GM18505 (cell line): ENCODE measurements around the gene SLC28A2.

Experiments used
- ATAC-seq: cut with Tn5 transposase; IDR thresholded peaks from one replicate; pipeline ENCODE4 v1.9.1; 2021; ENCODE audit not compliant: unreplicated experiment
- POLR2A ChIP-seq: IDR thresholded peaks from 4 replicates; pipeline ENCODE4 v1.6.1; 2011; ENCODE audit warnings: borderline replicate concordance; ENCODE audit not compliant: insufficient read depth, insufficient read length; ENCODE audit errors: extremely low read depth

SLC28A2 gene

GRCh38 chr15:45251888-45252287 lies at the start of gene SLC28A2:
SLC28A2 (plus strand) TSS chr15:45252234; CDS start chr15:45253216, 982 bp downstream.
- TF ChIP-seq POLR2A = no peak
- ATAC-seq = no peak

GRCh38 chr15:45203182-45203581 lies 48.9 kb upstream of the SLC28A2 start:
- no peak for TF ChIP-seq POLR2A
- no peak for ATAC-seq

DNA sequence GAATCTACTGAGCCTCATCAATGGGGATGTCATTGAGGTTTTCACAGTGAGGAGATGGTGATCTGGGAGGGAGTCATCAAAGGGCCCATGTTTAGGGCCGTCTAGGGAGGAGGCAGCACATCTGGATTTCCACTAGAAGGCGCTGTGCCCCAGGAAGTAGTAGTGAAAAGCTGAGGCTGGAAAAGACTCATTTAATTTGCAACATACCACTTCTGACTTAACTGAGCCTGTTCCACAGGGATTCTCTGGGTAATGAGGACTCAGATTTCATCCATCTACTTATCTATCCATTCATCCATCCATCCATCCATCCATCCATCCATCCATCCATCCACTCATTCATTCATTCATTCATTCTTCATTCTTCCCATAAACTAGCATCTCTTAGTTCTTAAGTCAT lies 46.8 kb upstream of the SLC28A2 start:
- no peak for ATAC-seq
- TF ChIP-seq POLR2A = no peak

- no peak for ATAC-seq
- TF ChIP-seq POLR2A = no peak
Measured at GRCh38 chr15:45212493-45212892, 39.5 kb upstream of the SLC28A2 start.

DNA sequence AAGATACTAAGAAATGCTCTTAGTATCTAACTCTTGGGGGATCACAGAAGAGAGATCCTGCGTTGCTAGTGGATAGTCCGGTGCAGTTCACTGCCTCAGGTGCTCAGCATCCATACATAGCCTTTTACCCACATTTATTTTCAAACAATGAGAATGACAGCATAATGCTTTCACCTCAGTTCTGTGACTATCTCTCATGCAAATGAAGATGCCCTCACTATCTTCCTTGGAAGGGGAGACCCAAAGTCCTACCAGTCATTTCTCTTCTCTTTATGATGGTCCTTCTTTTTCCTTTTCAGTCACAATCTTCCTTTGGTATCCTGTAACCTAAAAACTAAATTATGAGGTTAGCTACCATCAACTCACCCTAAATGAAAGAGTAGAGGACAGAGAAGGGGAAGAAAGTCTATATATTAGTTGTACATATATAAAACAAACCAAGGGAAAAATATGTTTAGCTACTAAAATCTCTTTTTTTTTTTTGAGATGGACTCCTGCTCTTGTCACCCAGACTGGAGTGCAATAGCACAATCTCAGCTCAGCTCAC lies 30.9 kb upstream of the SLC28A2 start:
- no peak for ATAC-seq
- TF ChIP-seq POLR2A = no peak

- no peak for ATAC-seq
- TF ChIP-seq POLR2A = no peak
Measured at GRCh38 chr15:45221967-45222366, 30.1 kb upstream of the SLC28A2 start.

DNA sequence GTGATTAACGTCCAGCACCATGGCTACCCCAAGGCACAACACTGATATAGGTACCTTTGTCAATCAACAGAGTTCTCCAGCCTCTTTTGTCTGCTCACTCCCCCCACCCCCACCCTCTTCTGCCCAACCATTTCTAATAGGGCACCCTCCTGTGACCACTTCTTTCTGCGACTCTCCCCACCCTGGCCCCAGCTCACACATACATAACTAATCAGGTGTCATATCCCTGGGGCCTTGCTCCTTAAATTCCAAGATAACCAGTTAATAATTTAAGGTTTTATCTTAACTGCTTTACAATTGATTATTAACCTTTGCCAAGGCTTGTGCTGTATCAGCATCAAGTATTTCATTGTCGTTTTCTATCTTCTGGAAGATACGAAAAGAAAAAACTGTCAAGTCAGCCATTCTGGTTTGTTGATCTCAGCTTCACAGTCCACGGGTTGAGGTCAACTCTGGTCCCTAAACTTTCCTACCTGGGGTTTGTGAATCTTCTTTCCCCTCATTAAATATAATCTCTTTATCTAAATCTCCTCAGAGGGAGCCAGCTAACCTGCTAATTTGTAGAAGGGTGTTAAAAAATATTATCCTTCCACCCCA lies 27.3 kb upstream of the SLC28A2 start:
- ATAC-seq = no peak
- TF ChIP-seq POLR2A = no peak

DNA sequence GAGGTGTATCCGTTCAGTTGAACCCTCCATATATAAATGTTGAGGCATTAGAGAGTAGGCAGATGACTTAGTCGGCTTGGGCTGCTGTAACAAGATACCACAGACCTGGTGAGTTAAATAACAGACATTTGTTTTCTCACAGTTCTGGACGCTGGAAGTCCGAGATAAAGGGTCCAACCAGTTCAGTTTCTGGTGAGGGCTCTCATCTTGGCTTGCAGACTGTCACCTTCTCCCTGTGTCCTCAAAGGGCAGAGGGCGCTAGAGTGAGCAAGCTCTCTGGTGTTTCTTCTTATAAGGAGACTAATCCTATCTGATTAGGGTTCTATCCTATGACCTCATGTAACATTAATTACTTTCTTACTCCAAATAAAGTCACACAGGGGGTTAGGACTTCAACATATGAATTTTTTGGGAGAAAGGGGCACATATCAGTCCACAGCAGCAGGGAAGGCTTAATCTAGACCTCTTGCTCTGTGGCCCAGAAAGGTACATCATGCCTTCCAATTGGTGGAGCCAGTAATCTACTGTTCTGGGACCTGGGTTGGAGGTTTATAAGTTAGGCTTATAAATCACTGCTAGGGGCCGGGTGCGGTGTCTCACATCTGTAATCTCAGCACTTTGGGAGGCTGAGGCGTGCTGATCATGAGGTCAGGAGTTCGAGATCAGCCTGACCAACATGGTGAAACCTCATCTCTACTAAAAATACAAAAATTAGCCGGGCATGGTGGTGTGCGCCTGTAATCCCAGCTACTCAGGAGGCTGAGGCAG lies 26.3 kb upstream of the SLC28A2 start:
- no peak for ATAC-seq
- no peak for TF ChIP-seq POLR2A

DNA sequence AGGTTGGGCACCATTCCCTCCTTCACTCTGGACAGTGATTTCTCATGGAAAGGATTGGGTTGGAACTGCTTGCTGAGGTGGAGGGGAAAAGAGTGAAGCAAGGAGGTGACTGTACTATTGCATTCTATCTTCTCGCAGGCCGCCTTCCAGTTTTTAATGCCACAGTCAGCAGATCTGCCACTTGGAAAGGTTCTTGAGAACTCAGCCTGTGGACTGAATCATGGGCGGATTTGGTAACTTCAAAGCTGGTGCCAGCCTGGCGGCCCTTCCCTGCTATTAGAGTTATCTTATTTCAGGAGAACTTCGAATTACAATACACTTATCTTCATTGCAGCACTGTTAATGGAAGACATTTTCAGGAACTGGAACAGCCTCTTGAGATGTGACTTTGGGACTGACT lies 23.1 kb upstream of the SLC28A2 start:
- TF ChIP-seq POLR2A = no peak
- ATAC-seq = no peak

DNA sequence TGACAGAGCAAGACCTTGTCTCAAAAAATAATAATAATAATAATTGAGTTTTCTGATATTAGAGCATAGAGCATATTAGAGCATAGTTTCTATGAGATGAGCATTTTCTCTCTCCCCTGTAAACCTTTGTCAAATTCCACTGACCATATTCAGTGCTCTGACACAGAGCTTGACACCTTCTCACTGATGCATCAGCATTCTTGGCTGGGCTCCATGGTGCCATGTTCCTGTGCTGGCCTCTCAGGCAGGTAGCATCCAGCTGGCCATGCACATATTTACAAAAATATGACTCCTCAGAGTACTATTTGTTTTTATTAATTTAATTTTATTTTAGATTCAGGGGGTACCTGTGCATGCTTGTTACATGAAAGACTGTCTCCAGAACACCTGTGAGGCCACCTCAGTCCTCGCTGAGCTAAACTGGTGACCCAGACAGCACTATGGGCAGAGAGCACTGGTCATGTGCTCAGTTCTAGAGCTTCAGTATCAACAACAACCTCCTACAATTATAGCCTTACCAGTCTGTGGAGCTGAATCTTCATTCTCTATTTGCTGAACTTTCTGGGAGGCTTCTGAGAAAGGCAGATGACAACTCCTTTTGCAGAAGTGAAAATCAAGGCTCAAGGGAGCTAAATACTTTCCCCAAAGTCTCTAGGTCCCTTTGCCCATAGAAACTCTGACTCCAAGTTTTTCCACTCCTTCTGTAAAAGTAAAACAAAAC lies 21.6 kb upstream of the SLC28A2 start:
- ATAC-seq = no peak
- no peak for TF ChIP-seq POLR2A

DNA sequence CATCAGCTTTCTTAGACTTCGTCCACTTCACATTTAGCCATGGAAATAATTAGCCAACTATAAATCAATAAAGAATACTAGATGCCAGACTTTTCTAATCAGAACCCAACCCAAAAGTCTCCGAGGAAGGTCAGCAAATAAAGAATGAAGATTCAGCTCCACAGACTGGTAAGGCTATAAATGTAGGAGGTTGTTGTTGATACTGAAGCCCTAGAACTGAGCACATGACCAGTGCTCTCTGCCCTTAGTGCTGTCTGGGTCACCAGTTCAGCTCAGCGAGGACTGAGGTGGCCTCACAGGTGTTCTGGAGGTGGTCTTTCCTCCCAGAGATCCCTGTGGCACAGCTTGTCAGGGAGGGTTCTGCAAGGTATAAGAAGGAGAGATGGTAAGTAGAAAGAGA lies 20.9 kb upstream of the SLC28A2 start:
- no peak for ATAC-seq
- TF ChIP-seq POLR2A = no peak

DNA sequence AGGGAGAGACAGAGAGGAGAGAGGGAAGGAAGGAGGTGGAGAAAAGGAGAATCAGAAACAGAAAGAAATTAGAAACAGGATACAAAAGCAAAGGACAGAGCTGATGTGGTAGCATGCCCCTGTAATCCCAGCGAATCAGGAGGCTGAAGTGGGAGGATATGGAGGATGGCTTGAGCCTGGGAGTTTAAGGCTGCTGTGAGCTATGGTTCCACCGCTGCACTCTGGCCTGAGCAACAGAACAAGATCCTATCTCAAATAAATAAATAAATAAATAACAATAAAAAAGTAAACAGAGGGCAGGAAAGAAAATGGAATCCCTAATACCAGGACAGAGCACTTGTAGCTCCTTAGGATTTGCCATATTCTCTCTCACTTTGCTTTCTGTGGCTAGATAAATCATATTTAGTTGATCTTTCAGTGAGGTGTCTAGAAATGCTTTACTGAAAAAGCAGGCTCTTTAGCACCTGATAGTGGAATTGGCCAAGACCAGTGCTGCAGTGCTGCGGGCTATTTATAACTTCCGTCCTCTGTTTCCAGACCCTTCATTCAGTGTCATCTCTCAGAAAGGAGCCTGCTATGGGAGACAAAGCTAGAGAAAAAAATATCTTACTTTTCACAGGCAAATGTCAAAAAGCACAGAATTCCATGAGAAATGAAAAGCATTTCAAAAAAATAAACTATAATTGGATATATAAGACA lies 20.0 kb upstream of the SLC28A2 start:
- no peak for TF ChIP-seq POLR2A
- no peak for ATAC-seq
